HL-60 (cell line): ENCODE data around the gene GOLPH3L.

Experiments used
- GABPA ChIP-seq: IDR thresholded peaks from 2 replicates; pipeline ENCODE4 v1.6.1; 2012; ENCODE audit warnings: low read depth
- POLR2AphosphoS5 ChIP-seq: IDR thresholded peaks from 2 replicates; pipeline ENCODE4 v1.6.1; 2012; ENCODE audit warnings: low read depth
- SPI1 ChIP-seq: IDR thresholded peaks from 2 replicates; pipeline ENCODE4 v1.6.1; 2012; ENCODE audit warnings: low read depth, mild to moderate bottlenecking, borderline replicate concordance
- TF ChIP-seq, protein P1 (sequence below): IDR thresholded peaks from one replicate; pipeline ENCODE4 v1.5.1; 2011; ENCODE audit warnings: low read length, control low read depth, inconsistent platforms; ENCODE audit not compliant: insufficient read depth

DNA sequence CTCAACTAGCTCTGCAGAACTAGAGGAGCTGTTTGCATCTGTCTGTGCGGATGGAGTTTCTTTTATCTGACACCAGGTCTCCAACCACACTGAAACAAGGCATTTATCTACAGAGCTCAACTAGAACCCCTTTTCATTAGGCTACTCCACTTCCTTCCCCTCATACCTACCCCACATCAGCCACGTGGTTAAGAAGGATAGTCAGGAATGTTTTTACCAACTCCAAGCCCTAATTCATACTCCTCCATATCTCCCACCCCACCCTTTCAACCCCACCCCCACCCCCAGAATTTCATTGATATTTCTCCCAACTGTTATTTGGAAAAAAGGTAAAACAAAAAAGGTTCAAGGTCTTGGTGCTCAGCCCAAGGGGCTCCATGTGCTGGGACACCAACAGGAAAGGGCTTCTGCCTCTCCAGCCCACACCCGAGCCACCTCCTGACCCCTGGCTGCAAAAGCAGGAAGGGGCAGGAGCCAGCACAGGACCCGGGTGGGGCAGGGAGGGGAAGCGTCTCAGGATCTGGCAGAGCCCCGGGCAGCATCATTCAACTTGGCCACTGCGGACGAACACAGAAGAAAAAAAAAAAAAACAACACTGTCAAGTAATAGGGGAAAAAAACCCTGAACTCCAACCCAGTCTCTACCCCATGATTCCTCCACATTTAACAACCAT, 74.5 kb downstream of the GOLPH3L start:
- TF ChIP-seq, protein P1, sequence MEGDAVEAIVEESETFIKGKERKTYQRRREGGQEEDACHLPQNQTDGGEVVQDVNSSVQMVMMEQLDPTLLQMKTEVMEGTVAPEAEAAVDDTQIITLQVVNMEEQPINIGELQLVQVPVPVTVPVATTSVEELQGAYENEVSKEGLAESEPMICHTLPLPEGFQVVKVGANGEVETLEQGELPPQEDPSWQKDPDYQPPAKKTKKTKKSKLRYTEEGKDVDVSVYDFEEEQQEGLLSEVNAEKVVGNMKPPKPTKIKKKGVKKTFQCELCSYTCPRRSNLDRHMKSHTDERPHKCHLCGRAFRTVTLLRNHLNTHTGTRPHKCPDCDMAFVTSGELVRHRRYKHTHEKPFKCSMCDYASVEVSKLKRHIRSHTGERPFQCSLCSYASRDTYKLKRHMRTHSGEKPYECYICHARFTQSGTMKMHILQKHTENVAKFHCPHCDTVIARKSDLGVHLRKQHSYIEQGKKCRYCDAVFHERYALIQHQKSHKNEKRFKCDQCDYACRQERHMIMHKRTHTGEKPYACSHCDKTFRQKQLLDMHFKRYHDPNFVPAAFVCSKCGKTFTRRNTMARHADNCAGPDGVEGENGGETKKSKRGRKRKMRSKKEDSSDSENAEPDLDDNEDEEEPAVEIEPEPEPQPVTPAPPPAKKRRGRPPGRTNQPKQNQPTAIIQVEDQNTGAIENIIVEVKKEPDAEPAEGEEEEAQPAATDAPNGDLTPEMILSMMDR = no peak
- TF ChIP-seq POLR2AphosphoS5 (no peak), GABPA (no peak), SPI1 (no peak)
